NCI-H446 (cell line): Measurements from ENCODE around the gene PPRC1.

Source experiments
- DNase-seq, 2 experiments: peaks; one replicate each; lab custom pipeline; 2025; lab: John Stamatoyannopoulos, UW

The PPRC1 gene

DNA sequence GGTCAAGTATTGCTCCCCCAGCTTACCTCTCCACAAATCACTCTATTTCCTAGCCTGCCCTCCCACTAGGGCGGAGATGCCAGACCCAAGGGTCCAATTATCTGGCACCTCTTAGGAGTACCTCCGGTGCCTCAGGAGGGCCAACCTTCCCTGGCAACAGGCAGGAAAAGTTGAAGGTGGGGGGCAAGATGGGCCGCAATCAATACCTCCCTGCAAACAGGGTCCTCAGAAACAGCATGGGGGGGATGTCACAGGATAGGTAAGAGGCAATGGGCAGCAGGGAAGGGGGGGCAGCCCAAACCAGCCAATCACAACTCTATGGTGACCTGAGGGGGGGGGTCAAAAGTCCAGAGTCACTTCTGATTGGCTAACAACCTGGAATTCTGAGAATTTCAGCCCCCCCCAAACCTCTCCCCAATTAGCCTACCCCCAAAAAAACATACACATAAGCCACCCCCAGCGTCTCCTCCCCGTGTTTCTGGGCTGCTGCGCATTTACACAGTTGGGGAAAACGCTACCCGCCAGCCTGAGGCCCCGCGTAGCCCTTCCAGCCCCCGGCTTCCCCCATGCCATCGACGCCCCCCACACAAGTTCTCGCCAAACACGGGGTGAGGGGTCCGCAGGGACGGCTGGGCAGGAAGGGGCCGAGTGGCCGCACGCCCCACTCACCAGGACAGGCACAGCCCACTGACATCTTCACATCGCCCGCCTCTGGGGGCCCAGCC lies 13.3 kb upstream of the PPRC1 start:
- peak; percentile 3 to 45 for DNase-seq

DNA sequence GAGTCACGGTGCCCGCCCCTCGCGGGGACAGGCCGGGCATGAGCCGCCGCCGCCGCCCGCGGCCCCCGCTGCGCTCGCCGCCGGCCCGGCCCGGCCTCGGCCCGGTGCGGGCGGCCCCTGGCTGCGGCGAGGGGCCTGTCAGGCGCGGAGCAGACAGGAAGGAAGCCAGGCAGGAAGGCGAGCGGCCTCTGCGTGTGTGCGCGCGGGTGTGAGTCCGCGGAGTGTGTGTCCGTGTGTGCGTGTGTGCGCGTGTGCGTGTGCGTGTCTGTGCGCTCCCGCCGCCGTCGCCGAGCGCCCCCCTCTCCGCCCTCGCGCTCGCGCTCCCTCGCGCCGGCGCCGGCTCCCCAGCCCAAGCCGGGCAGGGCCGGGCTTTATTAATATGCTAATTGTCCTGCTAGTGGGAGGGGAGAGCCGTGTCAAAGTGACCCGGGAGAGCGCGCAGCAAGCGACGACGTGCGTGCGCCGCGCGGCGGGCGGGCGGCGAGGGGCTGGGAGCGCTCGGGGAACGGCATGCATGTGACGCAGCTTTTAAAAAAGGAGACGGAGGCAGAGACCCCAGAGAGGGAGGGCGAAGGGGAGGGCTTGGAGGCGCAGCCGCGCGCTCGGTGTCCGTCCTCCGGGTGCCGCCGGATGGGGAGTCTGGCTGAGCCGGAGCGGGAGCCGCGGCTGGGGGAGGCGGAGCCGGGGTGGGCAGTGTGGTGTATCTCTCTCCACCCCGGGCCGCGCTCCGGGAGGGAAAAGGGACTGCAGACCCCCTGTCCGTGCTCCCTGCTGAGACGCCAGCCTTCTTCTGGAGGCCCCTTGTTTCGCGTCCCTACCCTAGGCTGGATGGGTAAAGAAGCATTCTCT lies 12.5 kb upstream of the PPRC1 start, which contains the start of gene LDB1:
LDB1 (minus strand) TSS at position 227 of the 849 bp plus-strand sequence. CDS start 258 bp downstream, outside the sequence.
- peak; percentile 9 to 73 for DNase-seq

DNA sequence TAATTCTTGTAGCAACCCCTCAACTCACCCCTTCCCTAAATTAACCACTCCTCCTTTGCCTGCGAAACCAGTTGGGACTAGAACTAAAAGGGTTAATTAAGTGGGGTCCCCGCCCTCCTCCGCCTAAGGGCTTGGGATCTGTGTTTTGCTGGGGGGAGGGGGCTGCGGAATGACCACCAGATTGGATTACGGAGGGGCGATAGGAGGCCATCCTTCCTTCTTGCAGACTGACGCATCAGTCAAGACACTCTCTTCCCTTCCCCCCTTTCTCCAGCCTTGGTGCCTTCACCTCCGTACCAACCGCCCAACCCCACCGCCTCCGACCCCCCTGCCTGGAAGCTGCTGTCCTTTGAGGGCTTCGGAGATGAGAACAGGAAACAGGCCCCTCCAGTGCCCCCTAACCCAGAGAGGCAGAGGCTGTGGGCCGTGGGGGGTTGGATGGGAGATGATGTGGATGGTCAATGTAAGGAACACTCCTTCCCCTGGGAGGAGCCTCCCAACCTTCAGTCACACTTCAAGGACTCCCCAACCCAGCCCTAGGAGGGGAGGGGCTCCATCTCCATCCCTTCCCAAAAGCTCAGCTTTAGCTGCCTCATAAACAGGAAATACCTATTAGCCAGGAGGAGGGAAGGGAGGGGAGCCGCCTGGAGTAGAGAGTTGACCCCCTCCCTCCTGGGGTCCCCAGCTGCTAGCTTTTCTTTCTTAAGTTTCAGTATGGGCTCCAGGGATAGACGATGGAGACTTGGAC lies 11.7 kb upstream of the PPRC1 start:
- DNase-seq = no peak

DNA sequence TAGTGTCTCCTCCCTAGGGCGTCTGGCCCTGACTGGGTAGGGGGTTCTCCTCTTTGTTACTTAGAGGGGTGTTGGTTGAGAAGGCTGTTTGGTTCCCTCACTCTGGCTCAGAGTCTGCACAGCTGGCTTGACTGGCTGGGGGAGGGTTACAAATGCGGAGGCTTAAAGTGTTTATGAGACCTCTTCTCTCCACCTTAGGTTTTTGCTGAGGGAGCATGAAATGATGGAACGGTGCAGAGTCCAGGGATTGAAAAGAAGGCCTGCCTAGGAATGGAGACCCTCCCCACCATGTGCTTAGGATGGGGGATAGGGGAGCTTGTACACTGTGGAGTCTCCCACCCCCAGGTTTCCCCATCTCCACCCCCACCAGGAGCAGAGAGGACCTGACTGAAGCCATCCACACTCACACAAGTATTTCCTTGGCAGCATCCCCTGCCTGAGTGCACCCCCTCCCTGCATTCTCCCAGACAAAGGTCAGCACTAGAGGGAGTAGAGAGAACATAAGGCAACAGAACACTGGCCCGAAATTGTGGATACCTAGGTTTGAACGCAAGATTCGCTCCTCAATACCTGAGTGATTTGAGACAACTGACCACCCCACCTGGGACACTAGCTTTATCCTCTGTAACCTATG lies 11.0 kb upstream of the PPRC1 start:
- DNase-seq = no peak

DNA sequence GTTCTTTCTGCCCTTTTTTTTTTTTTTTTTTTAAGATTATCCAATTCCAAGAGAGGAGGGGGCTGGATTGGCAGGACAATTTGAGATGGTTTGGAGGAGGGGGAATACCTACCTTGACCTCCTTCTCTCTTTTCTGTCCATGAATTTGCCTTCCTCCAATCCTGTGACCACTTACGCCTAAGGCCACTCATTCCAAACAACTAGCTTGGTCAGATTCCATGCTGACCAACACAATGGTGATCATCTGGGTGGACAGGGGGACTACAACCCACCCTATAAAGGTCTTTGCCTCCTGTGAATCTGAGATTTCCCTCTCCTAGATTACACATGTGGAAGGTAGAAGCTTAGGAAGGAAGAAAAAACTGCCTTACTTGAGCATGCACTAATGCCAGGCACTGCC lies 10.4 kb upstream of the PPRC1 start:
- DNase-seq = no peak

DNA sequence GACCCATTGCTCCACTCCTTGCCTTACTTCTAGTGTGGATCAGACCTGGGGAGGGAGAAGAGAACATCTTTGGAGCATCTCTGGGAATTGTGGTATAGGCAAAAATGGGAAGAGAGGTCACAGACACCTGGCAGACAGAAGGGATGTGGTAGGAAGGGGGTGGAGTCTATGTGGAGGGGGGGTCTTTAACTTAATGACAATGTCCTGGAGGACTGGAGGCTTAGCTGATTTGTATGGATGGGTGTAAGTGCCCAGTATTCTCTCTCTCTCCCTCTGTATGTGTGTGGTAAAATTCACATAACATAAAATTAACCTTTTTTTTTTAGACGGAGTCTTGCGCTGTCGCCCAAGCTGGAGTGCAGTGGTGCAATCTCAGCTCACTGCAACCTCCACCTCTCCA lies 9.6 kb upstream of the PPRC1 start:
- DNase-seq = no peak

DNA sequence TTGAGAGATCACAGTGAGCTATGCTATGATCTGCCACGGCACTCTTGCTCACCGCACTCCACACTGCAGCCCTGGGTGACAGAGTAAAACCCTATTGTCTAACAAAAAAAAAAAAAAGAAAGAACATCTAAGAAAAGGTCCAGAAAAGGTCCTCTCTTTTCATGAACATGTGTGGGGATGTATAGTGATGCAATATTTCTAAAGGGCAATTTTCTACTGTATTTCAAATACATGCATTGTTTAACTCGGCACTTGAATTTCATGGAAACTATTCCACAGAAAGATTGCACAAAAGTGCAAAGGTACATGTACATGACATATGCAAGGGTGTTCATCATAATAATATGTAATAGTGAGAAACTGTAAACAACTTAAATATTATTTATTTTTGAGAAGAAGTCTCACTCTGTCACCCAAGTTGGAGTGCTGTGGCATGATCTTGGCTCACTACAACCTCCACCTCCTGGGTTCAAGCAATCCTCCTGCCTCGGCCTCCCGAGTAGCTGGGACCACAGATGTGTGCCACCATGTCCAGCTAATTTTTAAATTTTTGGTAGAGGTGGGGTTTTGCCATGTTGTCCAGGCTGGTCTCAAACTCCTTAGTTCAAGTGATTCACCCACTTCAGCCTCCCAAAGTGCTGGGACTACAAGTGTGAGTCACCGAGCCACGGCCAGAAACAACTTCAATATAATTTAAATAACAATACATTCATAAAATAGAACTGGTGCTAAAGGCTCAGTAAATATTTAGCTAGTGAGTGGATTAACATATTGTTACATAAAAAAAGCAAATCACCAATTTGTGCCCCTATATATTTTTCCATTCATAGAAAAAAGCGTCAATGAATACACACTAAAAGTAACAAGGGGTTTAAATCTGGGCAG lies 1.3 kb upstream of the PPRC1 start:
- no peak for DNase-seq

DNA sequence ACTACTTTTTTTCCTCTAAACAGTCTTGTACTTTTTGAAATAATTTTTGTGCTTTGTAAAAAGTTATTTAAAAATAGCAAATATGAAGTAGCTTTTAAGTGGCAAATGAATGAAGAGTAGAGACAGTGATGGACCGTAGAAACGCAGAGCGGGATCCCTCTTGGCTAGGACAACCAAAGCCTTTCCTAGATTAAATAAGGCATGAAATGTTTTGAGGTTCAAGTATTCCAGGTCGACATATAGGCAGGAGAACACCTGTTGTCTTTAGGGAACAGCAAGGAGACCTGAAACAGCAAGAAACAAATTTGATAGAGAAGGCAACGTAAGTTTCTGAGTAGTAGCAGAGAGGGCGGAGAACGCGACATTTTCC lies 662 bp upstream of the PPRC1 start:
- DNase-seq = no peak

DNA sequence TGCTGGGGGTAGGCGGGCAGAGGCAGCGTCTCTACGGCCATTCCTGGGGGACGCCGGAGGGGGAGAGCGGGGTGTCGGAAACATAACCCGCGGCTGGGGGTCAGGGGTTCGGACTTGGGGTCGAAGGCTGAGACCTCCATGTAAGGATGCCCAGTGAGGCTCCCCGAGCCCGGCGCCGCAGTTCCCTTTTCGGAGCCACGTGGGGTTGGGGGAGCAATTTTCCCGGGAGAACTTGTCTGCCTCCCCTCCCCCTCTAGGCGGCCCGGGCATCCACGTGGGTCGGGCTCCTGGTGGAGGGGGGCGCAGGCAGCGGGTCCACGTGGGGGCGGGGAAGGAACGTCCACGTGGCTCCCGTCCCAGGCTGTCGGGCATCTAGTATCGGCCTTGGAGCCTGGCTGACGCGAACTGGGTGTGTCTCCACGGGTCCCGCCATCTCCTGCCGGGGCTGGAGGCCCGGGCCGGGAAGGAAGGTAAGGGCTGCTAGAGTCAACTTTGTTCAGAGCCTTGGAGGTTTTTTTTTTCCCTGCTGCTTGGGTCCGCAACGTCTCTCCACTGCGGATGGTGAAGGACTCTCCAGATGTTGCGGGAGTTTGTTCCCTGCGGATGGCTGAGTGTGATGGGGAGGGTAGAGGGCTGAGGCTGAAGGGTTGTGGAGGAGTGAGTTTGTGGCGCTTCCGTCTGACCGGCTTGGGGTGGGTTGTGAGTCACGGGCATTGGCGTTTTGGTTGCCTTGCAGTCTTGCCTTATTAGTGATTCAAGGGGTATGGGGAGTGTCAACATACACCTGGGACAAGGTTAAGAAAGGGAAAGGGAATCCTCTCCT lies 744 bp downstream of the PPRC1 start:
- DNase-seq = peak; percentile 58 to 70

DNA sequence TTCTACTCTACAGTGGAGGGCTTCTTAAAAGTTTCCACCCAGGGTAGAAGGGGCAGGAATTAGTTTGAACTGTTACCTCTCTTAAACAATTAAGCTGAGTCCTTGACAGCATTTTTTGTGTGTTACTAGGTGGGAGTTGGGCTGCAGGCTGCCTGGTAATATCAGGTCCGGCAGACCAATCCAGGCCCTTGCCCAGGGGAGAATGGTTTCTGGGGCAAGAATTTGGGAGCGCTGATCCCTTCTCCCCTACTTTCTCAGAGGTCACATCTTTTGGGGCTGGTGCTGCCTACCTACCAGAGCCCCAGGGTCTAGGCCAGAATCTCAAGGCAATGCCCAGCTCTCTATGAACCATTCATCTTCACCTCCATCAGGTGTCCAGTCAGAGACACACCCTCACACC lies 1.6 kb downstream of the PPRC1 start:
- no peak for DNase-seq

DNA sequence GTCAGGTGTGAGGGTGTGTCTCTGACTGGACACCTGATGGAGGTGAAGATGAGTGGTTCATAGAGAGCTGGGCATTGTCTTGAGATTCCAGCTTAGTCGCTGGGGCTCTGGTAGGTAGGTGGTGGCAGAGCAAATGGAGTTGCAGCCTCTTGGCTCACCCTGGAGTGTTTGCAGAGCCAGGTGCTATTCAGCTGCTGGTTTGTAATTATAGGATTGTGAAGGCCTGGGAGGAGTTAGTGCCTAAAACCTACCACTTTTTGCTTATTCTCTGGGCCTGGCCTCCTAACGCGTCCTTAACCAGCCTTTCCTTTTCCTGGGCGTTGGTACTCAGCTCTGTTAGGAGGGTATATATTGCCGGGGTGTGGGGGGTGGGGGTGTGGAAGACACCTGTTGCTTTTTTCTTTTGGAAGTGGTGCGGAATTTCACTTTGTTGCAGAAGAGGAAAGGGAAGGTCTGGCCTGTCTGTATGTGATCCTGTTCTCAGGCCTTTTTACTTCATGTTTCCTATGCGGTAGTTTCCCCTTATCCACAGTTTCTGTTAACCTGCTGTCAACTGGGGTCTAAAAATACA lies 3.2 kb downstream of the PPRC1 start:
- no peak for DNase-seq

DNA sequence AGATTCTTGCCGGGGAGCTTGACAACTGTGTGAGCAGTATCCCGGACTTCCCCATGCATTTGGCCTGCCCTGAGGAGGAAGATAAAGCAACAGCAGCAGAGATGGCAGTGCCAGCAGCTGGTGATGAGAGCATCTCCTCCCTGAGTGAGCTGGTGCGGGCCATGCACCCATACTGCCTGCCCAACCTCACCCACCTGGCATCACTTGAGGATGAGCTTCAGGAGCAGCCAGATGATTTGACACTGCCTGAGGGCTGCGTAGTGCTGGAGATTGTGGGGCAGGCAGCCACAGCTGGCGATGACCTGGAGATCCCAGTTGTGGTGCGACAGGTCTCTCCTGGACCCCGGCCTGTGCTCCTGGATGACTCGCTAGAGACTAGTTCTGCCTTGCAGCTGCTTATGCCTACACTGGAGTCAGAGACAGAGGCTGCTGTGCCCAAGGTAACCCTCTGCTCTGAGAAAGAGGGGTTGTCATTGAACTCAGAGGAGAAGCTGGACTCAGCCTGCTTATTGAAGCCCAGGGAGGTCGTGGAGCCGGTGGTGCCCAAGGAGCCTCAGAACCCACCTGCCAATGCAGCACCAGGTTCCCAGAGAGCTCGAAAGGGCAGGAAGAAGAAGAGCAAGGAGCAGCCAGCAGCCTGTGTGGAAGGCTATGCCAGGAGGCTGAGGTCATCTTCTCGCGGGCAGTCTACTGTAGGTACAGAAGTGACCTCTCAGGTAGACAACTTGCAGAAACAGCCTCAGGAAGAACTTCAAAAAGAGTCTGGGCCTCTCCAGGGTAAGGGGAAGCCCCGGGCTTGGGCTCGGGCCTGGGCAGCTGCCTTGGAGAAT lies 6.7 kb downstream of the PPRC1 start:
- DNase-seq = no peak

DNA sequence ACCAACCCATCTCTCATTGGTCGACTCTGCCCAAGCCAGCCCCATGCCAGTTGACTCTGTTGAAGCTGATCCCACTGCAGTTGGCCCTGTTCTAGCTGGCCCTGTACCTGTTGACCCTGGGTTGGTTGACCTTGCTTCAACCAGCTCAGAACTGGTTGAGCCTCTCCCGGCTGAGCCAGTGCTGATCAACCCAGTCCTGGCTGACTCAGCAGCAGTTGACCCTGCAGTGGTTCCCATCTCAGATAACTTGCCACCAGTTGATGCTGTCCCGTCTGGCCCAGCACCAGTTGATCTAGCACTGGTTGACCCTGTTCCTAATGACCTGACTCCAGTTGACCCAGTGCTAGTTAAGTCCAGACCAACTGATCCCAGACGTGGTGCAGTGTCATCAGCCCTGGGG lies 7.4 kb downstream of the PPRC1 start:
- DNase-seq = no peak

DNA sequence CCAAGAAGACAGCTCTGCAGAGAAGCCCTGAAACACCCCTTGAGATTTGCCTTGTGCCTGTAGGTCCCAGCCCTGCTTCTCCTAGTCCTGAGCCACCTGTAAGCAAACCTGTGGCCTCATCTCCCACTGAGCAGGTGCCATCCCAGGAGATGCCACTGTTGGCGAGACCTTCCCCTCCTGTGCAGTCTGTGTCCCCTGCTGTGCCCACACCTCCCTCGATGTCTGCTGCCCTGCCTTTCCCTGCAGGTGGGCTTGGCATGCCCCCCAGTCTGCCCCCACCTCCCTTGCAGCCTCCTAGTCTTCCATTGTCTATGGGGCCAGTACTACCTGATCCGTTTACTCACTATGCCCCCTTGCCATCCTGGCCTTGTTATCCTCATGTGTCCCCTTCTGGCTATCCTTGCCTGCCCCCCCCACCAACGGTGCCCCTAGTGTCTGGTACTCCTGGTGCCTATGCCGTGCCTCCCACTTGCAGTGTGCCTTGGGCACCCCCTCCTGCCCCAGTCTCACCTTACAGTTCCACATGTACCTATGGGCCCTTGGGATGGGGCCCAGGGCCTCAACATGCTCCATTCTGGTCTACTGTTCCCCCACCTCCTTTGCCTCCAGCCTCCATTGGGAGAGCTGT lies 8.2 kb downstream of the PPRC1 start:
- DNase-seq = no peak

DNA sequence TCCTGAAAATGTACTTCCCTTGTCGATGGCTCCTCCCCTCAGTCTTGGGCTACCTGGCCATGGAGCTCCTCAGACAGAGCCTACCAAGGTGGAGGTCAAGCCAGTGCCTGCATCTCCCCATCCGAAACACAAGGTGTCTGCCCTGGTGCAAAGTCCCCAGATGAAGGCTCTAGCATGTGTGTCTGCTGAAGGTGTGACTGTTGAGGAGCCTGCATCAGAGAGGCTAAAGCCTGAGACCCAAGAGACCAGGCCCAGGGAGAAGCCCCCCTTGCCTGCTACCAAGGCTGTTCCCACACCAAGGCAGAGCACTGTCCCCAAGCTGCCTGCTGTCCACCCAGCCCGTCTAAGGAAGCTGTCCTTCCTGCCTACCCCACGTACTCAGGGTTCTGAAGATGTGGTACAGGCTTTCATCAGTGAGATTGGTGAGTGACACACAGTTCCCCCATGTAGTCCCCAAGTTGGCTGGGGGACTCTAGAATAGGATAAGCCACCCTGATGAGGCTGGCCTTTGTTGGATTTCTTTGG lies 8.8 kb downstream of the PPRC1 start:
- no peak for DNase-seq

DNA sequence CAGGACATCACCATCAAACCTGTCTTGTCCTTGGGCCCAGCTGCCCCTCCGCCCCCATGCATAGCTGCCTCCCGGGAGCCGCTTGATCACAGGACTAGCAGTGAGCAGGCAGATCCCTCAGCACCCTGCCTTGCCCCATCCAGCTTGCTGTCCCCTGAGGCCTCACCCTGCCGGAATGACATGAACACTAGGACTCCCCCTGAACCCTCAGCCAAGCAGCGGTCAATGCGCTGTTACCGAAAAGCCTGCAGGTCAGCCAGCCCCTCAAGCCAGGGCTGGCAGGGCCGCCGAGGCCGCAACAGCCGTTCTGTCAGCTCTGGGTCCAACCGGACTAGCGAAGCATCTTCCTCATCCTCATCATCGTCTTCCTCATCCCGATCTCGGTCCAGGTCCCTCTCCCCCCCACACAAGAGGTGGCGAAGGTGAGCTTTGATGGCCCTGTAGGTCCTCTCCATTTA lies 14.2 kb downstream of the PPRC1 start:
- no peak for DNase-seq

DNA sequence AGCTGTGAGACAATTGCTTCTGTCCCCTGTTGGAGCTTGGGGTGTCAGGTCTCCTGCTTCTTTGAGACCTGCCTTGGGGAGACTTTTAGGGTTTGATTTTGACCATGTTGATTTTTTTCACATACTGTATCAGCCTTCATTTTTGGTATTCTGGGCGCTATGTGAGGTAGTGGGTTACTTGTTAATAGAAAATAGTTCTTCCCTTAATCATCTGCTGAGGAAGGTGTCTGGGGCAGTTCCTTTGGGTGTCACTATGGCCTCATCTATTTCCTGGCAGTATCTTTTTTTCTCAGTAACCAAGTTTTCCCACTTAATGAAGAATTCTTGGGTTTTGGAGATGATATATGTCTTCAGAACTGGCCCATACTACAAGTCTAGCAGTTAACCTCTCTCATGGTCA lies 14.7 kb downstream of the PPRC1 start:
- DNase-seq = no peak

DNA sequence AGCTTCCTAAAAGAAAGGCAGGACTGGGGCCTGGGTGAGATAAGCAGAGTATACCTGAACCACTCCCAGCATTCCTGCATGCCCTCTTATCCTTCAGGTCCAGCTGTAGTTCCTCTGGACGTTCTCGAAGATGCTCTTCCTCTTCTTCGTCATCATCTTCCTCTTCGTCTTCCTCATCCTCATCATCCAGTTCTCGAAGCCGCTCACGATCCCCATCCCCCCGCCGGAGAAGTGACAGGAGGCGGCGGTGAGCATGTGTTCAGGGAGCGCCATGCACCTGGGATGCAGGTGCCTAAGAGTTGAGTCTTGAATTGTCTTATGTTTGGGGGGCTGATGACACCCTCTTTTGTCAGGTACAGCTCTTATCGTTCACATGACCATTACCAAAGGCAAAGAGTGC lies 15.4 kb downstream of the PPRC1 start:
- DNase-seq = no peak
